Measurements from ENCODE around the gene NMNAT2. TPM values are rescaled to one million over a fixed set of nuclear protein-coding genes. Genes with fewer than 3 reads are reported as not detected.

The NMNAT2 gene
- total RNA-seq, 1 experiment from 2014 or later = 4.7 TPM

GRCh38 chr1:183306317-183307042 is 111.7 kb downstream of the NMNAT2 start:
- ChIA-PET POLR2A (interaction anchor here (0.8 to 1.0 kb wide), 4 partner anchors 11 to 344 kb away, joined by 3 to 5 read pairs (median 4); no protein-coding TSS in a partner anchor), CTCF (interaction anchor here (0.6 to 8.8 kb wide), 14 partner anchors 9 to 522 kb away, joined by 3 to 89 read pairs (median 4); no protein-coding TSS in a partner anchor)
- Mint-ChIP-seq H3K36me3 (ENCODE audit: insufficient read depth, unreplicated experiment) (peaks cover 4% of the 10 kb centered on the region), H3K9me3 (ENCODE audit: unreplicated experiment) (no peaks in the 10 kb centered on the region), H3K4me3 (ENCODE audit: unreplicated experiment) (no peak overlapping the region), H3K4me1 (ENCODE audit: insufficient read depth, unreplicated experiment) (peaks cover 21% of the 10 kb centered on the region), H3K27ac (ENCODE audit: low read depth, unreplicated experiment) (no peak overlapping the region), H3K27me3 (ENCODE audit: insufficient read depth, unreplicated experiment) (no peaks in the 10 kb centered on the region)
- intact Hi-C loops (cut with micrococcal nuclease) = no loop called here
- no TSS peak for BruUV-seq (replicated peaks)
- TF ChIP-seq, protein P1, sequence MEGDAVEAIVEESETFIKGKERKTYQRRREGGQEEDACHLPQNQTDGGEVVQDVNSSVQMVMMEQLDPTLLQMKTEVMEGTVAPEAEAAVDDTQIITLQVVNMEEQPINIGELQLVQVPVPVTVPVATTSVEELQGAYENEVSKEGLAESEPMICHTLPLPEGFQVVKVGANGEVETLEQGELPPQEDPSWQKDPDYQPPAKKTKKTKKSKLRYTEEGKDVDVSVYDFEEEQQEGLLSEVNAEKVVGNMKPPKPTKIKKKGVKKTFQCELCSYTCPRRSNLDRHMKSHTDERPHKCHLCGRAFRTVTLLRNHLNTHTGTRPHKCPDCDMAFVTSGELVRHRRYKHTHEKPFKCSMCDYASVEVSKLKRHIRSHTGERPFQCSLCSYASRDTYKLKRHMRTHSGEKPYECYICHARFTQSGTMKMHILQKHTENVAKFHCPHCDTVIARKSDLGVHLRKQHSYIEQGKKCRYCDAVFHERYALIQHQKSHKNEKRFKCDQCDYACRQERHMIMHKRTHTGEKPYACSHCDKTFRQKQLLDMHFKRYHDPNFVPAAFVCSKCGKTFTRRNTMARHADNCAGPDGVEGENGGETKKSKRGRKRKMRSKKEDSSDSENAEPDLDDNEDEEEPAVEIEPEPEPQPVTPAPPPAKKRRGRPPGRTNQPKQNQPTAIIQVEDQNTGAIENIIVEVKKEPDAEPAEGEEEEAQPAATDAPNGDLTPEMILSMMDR (IDR thresholded peaks at IDR 0.05; ENCODE audit: unreplicated experiment) = peak; percentile 32
- DNase-seq (ENCODE audit: unreplicated experiment) = peak; percentile 46

- no peaks in the 10 kb centered on the region for H3K9me3 Mint-ChIP-seq (ENCODE audit: unreplicated experiment)
- no peaks in the 10 kb centered on the region for H3K27me3 Mint-ChIP-seq (ENCODE audit: insufficient read depth, unreplicated experiment)
- H3K4me1 Mint-ChIP-seq (ENCODE audit: insufficient read depth, unreplicated experiment) = peaks cover 21% of the 10 kb centered on the region
- no peak overlapping the region for H3K27ac Mint-ChIP-seq (ENCODE audit: low read depth, unreplicated experiment)
- ChIA-PET POLR2A (interaction anchor here (0.7 to 2.1 kb wide), 6 partner anchors 12 to 716 kb away, joined by 3 to 5 read pairs (median 3); partner anchors contain the start of gene RNASEL), CTCF (interaction anchor here (0.5 to 8.8 kb wide), 9 partner anchors 11 to 344 kb away, joined by 3 to 89 read pairs (median 5); no protein-coding TSS in a partner anchor)
- intact Hi-C loops (cut with micrococcal nuclease) = no loop called here
- peaks cover 4% of the 10 kb centered on the region for H3K36me3 Mint-ChIP-seq (ENCODE audit: insufficient read depth, unreplicated experiment)
- DNase-seq (ENCODE audit: unreplicated experiment) = no peak
- TF ChIP-seq, protein P1 (IDR thresholded peaks at IDR 0.05; ENCODE audit: unreplicated experiment) = no peak
- no TSS peak for BruUV-seq (replicated peaks)
- H3K4me3 Mint-ChIP-seq (ENCODE audit: unreplicated experiment) = no peak overlapping the region
Measured at GRCh38 chr1:183304440-183305107, 113.6 kb downstream of the NMNAT2 start.

- TF ChIP-seq, protein P1 (IDR thresholded peaks at IDR 0.05; ENCODE audit: unreplicated experiment) = no peak
- POLR2A ChIA-PET = interaction anchor here (0.6 to 2.1 kb wide), 2 partner anchors 9 to 14 kb away, joined by 4 to 5 read pairs; no protein-coding TSS in a partner anchor
- CTCF ChIA-PET = interaction anchor here (1.0 to 8.8 kb wide), 4 partner anchors 11 to 343 kb away, joined by 4 to 89 read pairs (median 13); no protein-coding TSS in a partner anchor
- peak; percentile 69 for DNase-seq (ENCODE audit: unreplicated experiment)
- Mint-ChIP-seq H3K27me3 (ENCODE audit: insufficient read depth, unreplicated experiment) (no peaks in the 10 kb centered on the region), H3K27ac (ENCODE audit: low read depth, unreplicated experiment) (no peak overlapping the region), H3K4me3 (ENCODE audit: unreplicated experiment) (no peak overlapping the region), H3K36me3 (ENCODE audit: insufficient read depth, unreplicated experiment) (peaks cover 4% of the 10 kb centered on the region), H3K9me3 (ENCODE audit: unreplicated experiment) (no peaks in the 10 kb centered on the region), H3K4me1 (ENCODE audit: insufficient read depth, unreplicated experiment) (peaks cover 21% of the 10 kb centered on the region)
- intact Hi-C loops (cut with micrococcal nuclease) = no loop called here
- BruUV-seq (replicated peaks) = no TSS peak
Measured at GRCh38 chr1:183303901-183304300, 114.3 kb downstream of the NMNAT2 start.

DNA sequence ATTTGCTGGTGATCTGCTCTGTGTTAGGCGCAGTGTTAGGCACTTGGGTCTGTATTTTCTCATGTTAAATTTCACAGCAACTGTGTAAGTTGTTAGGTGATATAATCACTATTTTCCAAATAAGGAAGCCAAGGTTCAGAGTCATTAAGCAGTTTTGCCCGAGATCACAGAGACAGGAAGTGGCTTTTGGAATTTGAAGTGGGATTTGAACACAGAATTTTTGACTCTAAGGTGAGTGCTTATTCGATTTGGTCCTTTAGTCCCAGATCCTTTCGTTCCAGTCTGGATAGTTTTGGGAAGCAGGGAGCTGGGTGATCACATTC is 114.9 kb downstream of the NMNAT2 start:
- Mint-ChIP-seq H3K4me1 (ENCODE audit: insufficient read depth, unreplicated experiment) (peaks cover 21% of the 10 kb centered on the region), H3K9me3 (ENCODE audit: unreplicated experiment) (no peaks in the 10 kb centered on the region), H3K27ac (ENCODE audit: low read depth, unreplicated experiment) (no peak overlapping the region), H3K36me3 (ENCODE audit: insufficient read depth, unreplicated experiment) (peaks cover 4% of the 10 kb centered on the region), H3K4me3 (ENCODE audit: unreplicated experiment) (no peak overlapping the region), H3K27me3 (ENCODE audit: insufficient read depth, unreplicated experiment) (no peaks in the 10 kb centered on the region)
- DNase-seq (ENCODE audit: unreplicated experiment) = no peak
- BruUV-seq (replicated peaks) = no TSS peak
- TF ChIP-seq, protein P1 (IDR thresholded peaks at IDR 0.05; ENCODE audit: unreplicated experiment) = no peak
- ChIA-PET POLR2A (interaction anchor here (0.6 to 2.1 kb wide), 2 partner anchors 9 to 15 kb away, joined by 4 to 5 read pairs; no protein-coding TSS in a partner anchor), CTCF (interaction anchor here (1.0 to 8.8 kb wide), 4 partner anchors 12 to 342 kb away, joined by 4 to 89 read pairs (median 13); no protein-coding TSS in a partner anchor)
- intact Hi-C loops (cut with micrococcal nuclease) = no loop called here

All from MCF 10A (cell line).